ENCODE results near the gene RAPGEF2. TPM values are rescaled to one million over a fixed set of nuclear protein-coding genes. Genes with fewer than 3 reads are reported as not detected.

RAPGEF2 gene
- total RNA-seq, 1 experiment from 2014 or later: 17.6 TPM

DNA sequence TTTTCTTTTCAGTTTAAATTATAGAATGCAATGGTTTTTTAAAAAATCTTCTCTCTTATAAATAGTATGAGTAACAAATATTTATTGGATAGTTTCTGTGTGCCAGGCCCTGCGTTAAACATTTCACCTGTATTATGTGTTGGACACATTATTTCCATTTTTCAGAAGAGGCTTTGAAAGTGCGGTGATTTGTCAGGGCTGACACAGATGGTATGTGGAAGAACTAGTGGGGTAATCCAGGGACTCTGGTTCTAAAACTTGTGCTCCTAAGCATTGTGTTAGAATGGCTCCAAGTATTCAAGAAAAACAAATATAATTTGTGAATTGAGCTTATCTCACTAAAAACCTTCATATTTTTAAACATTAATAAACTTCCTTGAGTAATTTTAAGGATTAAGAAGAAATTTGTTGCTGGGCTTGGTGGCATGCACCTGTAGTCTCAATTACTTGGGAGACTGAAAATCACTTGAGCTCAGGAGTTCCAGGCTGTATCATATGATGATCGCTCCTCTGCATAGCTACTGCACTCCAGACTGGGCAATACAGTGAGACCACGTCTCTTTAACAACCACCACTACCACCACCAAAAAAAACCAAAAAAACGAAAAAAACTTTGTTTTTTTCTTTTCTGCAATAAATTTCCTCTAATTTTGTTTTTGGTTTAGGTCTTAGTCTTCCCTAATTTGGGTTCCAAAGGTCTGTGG is 40.0 kb downstream of the RAPGEF2 start:
- ChIA-PET CTCF (no interaction called here), POLR2A (no interaction called here)
- in situ Hi-C loops (cut with HindIII; ENCODE audit: low pct_unique_long_range_greater_than_20kb, low sequenced_read_pairs): no loop called here
- H3K4me3 ChIP-seq (ENCODE audit: low read depth in 2 of 2, low read length in 2 of 2): no peak overlapping the region
- no peaks in the 10 kb centered on the region for H3K9me3 ChIP-seq (ENCODE audit: control insufficient read depth, insufficient read depth, low read depth, low read length)
- H3K27ac ChIP-seq (ENCODE audit: low read length): no peak overlapping the region
- no peaks in the 10 kb centered on the region for H3K36me3 ChIP-seq (ENCODE audit: control insufficient read depth, insufficient read depth, low read length)
- no peak for ATAC-seq
- H3K27me3 ChIP-seq (ENCODE audit: control insufficient read depth, insufficient read depth, low read length): no peaks in the 10 kb centered on the region
- H3K4me1 ChIP-seq (ENCODE audit: control insufficient read depth, insufficient read depth, low read length): no peaks in the 10 kb centered on the region
- intact Hi-C loops (cut with micrococcal nuclease; ENCODE audit: unreplicated experiment): no loop called here
- no peak for TF ChIP-seq SIN3A (IDR thresholded peaks at IDR 0.05; ENCODE audit: borderline replicate concordance, insufficient read depth, low read depth, low read length)
- TF ChIP-seq, protein P1, sequence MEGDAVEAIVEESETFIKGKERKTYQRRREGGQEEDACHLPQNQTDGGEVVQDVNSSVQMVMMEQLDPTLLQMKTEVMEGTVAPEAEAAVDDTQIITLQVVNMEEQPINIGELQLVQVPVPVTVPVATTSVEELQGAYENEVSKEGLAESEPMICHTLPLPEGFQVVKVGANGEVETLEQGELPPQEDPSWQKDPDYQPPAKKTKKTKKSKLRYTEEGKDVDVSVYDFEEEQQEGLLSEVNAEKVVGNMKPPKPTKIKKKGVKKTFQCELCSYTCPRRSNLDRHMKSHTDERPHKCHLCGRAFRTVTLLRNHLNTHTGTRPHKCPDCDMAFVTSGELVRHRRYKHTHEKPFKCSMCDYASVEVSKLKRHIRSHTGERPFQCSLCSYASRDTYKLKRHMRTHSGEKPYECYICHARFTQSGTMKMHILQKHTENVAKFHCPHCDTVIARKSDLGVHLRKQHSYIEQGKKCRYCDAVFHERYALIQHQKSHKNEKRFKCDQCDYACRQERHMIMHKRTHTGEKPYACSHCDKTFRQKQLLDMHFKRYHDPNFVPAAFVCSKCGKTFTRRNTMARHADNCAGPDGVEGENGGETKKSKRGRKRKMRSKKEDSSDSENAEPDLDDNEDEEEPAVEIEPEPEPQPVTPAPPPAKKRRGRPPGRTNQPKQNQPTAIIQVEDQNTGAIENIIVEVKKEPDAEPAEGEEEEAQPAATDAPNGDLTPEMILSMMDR (IDR thresholded peaks at IDR 0.05): no peak
- TF ChIP-seq, protein P2, sequence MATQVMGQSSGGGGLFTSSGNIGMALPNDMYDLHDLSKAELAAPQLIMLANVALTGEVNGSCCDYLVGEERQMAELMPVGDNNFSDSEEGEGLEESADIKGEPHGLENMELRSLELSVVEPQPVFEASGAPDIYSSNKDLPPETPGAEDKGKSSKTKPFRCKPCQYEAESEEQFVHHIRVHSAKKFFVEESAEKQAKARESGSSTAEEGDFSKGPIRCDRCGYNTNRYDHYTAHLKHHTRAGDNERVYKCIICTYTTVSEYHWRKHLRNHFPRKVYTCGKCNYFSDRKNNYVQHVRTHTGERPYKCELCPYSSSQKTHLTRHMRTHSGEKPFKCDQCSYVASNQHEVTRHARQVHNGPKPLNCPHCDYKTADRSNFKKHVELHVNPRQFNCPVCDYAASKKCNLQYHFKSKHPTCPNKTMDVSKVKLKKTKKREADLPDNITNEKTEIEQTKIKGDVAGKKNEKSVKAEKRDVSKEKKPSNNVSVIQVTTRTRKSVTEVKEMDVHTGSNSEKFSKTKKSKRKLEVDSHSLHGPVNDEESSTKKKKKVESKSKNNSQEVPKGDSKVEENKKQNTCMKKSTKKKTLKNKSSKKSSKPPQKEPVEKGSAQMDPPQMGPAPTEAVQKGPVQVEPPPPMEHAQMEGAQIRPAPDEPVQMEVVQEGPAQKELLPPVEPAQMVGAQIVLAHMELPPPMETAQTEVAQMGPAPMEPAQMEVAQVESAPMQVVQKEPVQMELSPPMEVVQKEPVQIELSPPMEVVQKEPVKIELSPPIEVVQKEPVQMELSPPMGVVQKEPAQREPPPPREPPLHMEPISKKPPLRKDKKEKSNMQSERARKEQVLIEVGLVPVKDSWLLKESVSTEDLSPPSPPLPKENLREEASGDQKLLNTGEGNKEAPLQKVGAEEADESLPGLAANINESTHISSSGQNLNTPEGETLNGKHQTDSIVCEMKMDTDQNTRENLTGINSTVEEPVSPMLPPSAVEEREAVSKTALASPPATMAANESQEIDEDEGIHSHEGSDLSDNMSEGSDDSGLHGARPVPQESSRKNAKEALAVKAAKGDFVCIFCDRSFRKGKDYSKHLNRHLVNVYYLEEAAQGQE (IDR thresholded peaks at IDR 0.05; ENCODE audit: insufficient read depth in 1 of 2, low read depth in 2 of 2, low read length in 1 of 2): no peak
- TF ChIP-seq TCF7L2 (IDR thresholded peaks at IDR 0.05; ENCODE audit: low read depth, low read length): no peak
- no peak for TF ChIP-seq POLR2AphosphoS5 (IDR thresholded peaks at IDR 0.05; ENCODE audit: low read depth, low read length)
- no peak for DNase-seq (ENCODE audit: low read depth, low spot score)
- no TSS peak for BruUV-seq (replicated peaks)

DNA sequence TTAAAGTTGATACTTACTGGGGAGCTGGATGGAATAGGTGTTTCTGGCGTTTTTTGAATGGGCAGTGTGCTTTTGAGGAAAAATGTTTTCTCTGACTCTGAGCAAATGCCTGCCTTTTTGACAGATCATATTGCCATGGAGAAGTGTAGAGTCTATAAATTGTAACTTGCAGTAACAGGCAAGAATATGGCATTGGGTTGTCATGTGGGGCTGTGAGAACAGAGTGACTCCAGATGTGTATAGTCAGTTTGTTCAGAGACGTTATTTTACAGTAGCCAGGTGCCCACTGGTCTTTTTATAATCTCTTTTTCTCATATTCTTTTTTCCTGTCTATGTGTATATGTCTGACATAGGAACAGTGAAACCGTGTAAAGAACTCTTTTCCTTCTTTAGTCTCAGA is 40.8 kb downstream of the RAPGEF2 start:
- intact Hi-C loops (cut with micrococcal nuclease; ENCODE audit: unreplicated experiment) (no loop called here), in situ Hi-C loops (cut with HindIII; ENCODE audit: low pct_unique_long_range_greater_than_20kb, low sequenced_read_pairs) (no loop called here)
- ChIA-PET CTCF (no interaction called here), POLR2A (no interaction called here)
- DNase-seq (ENCODE audit: low read depth, low spot score) (no peak), ATAC-seq (no peak)
- no TSS peak for BruUV-seq (replicated peaks)
- H3K36me3 ChIP-seq (ENCODE audit: control insufficient read depth, insufficient read depth, low read length): no peaks in the 10 kb centered on the region
- H3K27me3 ChIP-seq (ENCODE audit: control insufficient read depth, insufficient read depth, low read length): no peaks in the 10 kb centered on the region
- no peak overlapping the region for H3K27ac ChIP-seq (ENCODE audit: low read length)
- H3K4me1 ChIP-seq (ENCODE audit: control insufficient read depth, insufficient read depth, low read length): no peaks in the 10 kb centered on the region
- no peak overlapping the region for H3K4me3 ChIP-seq (ENCODE audit: low read depth in 2 of 2, low read length in 2 of 2)
- TF ChIP-seq, protein P2 (IDR thresholded peaks at IDR 0.05; ENCODE audit: insufficient read depth in 1 of 2, low read depth in 2 of 2, low read length in 1 of 2): no peak
- no peak for TF ChIP-seq SIN3A (IDR thresholded peaks at IDR 0.05; ENCODE audit: borderline replicate concordance, insufficient read depth, low read depth, low read length)
- no peak for TF ChIP-seq POLR2AphosphoS5 (IDR thresholded peaks at IDR 0.05; ENCODE audit: low read depth, low read length)
- no peak for TF ChIP-seq TCF7L2 (IDR thresholded peaks at IDR 0.05; ENCODE audit: low read depth, low read length)
- TF ChIP-seq, protein P1 (IDR thresholded peaks at IDR 0.05): no peak
- H3K9me3 ChIP-seq (ENCODE audit: control insufficient read depth, insufficient read depth, low read depth, low read length): no peaks in the 10 kb centered on the region

Measured in Panc1 (cell line).